GM12872 (cell line): ENCODE results near the gene TMPRSS9.

Experiments used
- CTCF ChIP-seq: IDR thresholded peaks from 3 replicates; pipeline ENCODE4 v1.5.1; 2011; ENCODE audit warnings: low read depth, mild to moderate bottlenecking, low read length, moderate library complexity; ENCODE audit not compliant: insufficient read depth

The TMPRSS9 gene

GRCh38 chr19:2361246-2362045 is 1.4 kb downstream of the TMPRSS9 start:
- TF ChIP-seq CTCF: no peak

- no peak for TF ChIP-seq CTCF
Observed at GRCh38 chr19:2362046-2362969, 2.2 kb downstream of the TMPRSS9 start.

- TF ChIP-seq CTCF: no peak
Observed at GRCh38 chr19:2362970-2363300, 2.9 kb downstream of the TMPRSS9 start.

- TF ChIP-seq CTCF: no peak
Observed at GRCh38 chr19:2363419-2363818, 3.4 kb downstream of the TMPRSS9 start.

GRCh38 chr19:2365201-2365970 is 5.3 kb downstream of the TMPRSS9 start:
- no peak for TF ChIP-seq CTCF

GRCh38 chr19:2371656-2372055 is 11.6 kb downstream of the TMPRSS9 start:
- no peak for TF ChIP-seq CTCF
